DOHH2 (cell line): ENCODE measurements around the gene LDAH.

ENCODE experiments used
- CTCF ChIP-seq: fragments of 200-600 bp; sonication (generic); IDR thresholded peaks from one replicate; pipeline ENCODE4 v1.5.1; 2014; ENCODE audit warnings: antibody characterized with exemption, mild to moderate bottlenecking, low read depth, low read length; ENCODE audit not compliant: poor library complexity, severe bottlenecking
- EZH2phosphoT487 ChIP-seq: fragments of 200-600 bp; sonication (generic); IDR thresholded peaks from 2 replicates; pipeline ENCODE4 v1.6.1; 2017; ENCODE audit warnings: borderline replicate concordance, mild to moderate bottlenecking, antibody characterized with exemption, low read length, moderate library complexity, mixed read lengths

- TF ChIP-seq CTCF: no peak
- TF ChIP-seq EZH2phosphoT487: no peak
These were observed 174.7 kb downstream of the LDAH start for GRCh38 chr2:20648206-20648605.
